Fibroblast of the aortic adventitia (primary cell): ENCODE data around the gene EXOG. TPM values are rescaled to one million over a fixed set of nuclear protein-coding genes. Genes with fewer than 3 reads are reported as not detected.

Source experiments
- DNase-seq: peaks from one replicate; pipeline ENCODE4 v3.0.0-alpha.2; 2010; ENCODE audit warnings: low read depth
- H3K4me3 ChIP-seq: 2 replicates; pipeline ENCODE4 v1.5.1; 2011; ENCODE audit warnings: low read depth, mild to moderate bottlenecking, control low read depth, low read length, moderate library complexity
- CTCF ChIP-seq: IDR thresholded peaks from 2 replicates; pipeline ENCODE4 v1.5.1; 2011; ENCODE audit warnings: mild to moderate bottlenecking, low read length, control low read depth, inconsistent platforms; ENCODE audit not compliant: insufficient read depth
- total RNA-seq: library from RNA; depleted of rRNA; stranded (reverse); fragments of >200 nt; gene quantifications from 2 replicates; pipeline ENCODE4 v1.2.3, GENCODE V29; 2012; ENCODE audit warnings: low replicate concordance

EXOG gene
- total RNA-seq, 1 donor = 14.4 TPM

- TF ChIP-seq CTCF = no peak
- H3K4me3 ChIP-seq = no peak overlapping the region
- DNase-seq = no peak
Measured at GRCh38 chr3:38542401-38543298, 46.5 kb downstream of the EXOG start.

- no peak for TF ChIP-seq CTCF
- no peak for DNase-seq
- no peak overlapping the region for H3K4me3 ChIP-seq
Measured at GRCh38 chr3:38543586-38543985, 47.4 kb downstream of the EXOG start.

- H3K4me3 ChIP-seq = no peak overlapping the region
- DNase-seq = no peak
- no peak for TF ChIP-seq CTCF
Measured at GRCh38 chr3:38544926-38545325, 48.8 kb downstream of the EXOG start.

- no peak overlapping the region for H3K4me3 ChIP-seq
- no peak for TF ChIP-seq CTCF
- no peak for DNase-seq
Measured at GRCh38 chr3:38545550-38545949, 49.4 kb downstream of the EXOG start.

- no peak for DNase-seq
- no peak overlapping the region for H3K4me3 ChIP-seq
- TF ChIP-seq CTCF = no peak
Measured at GRCh38 chr3:38545983-38546382, 49.8 kb downstream of the EXOG start.

GRCh38 chr3:38548154-38548931 is 52.2 kb downstream of the EXOG start:
- H3K4me3 ChIP-seq = no peak overlapping the region
- no peak for TF ChIP-seq CTCF
- no peak for DNase-seq
